ENCODE data around the gene ECHDC3. TPM values are rescaled to one million over a fixed set of nuclear protein-coding genes. Genes with fewer than 3 reads are reported as not detected.

ECHDC3 gene
- total RNA-seq, 1 experiment from 2014 or later, result 30.1 TPM

DNA sequence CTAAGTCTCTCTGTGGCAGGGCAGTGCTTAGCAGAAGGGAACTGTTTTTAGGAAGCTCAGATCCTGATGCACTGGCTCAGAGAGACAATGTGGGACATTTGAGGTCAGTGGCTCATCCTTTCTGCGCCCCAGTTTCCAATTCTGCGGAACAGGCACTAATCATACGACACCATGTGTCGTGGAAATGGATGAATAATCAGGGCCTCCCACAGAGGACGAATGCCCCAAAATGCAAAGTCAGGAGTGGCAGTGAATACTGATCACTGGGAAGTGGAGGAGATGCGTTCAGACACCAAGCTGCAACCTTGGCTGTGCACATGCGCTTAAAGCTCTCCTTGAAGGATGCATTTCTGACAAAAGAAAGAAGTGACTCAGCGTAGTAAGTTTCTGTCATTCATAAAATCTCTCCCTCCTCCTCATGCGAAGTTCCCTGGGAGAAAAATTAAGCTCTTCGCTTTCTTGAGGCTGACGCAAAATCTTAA lies 21.9 kb upstream of the ECHDC3 start:
- peaks cover 14% of the 10 kb centered on the region for H3K4me1 ChIP-seq
- TF ChIP-seq, protein P1, sequence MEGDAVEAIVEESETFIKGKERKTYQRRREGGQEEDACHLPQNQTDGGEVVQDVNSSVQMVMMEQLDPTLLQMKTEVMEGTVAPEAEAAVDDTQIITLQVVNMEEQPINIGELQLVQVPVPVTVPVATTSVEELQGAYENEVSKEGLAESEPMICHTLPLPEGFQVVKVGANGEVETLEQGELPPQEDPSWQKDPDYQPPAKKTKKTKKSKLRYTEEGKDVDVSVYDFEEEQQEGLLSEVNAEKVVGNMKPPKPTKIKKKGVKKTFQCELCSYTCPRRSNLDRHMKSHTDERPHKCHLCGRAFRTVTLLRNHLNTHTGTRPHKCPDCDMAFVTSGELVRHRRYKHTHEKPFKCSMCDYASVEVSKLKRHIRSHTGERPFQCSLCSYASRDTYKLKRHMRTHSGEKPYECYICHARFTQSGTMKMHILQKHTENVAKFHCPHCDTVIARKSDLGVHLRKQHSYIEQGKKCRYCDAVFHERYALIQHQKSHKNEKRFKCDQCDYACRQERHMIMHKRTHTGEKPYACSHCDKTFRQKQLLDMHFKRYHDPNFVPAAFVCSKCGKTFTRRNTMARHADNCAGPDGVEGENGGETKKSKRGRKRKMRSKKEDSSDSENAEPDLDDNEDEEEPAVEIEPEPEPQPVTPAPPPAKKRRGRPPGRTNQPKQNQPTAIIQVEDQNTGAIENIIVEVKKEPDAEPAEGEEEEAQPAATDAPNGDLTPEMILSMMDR (IDR thresholded peaks at IDR 0.05; ENCODE audit: insufficient read depth in 1 of 2, low read depth in 1 of 2, low read length in 1 of 2, severe bottlenecking in 1 of 2, unreplicated experiment in 1 of 2), result no peak
- H3K4me3 ChIP-seq (ENCODE audit: low read depth, low read length), result no peak overlapping the region
- Mint-ChIP-seq H3K36me3 (ENCODE audit: insufficient read depth, unreplicated experiment) (no peaks in the 10 kb centered on the region), H3K27me3 (ENCODE audit: insufficient read depth, unreplicated experiment) (no peaks in the 10 kb centered on the region), H3K4me3 (ENCODE audit: unreplicated experiment) (no peak overlapping the region), H3K9me3 (ENCODE audit: unreplicated experiment) (no peaks in the 10 kb centered on the region), H3K27ac (ENCODE audit: unreplicated experiment) (no peak overlapping the region), H3K4me1 (ENCODE audit: low read depth, unreplicated experiment) (peaks cover 14% of the 10 kb centered on the region)
- no peaks in the 10 kb centered on the region for H3K27me3 ChIP-seq (replicated peaks; ENCODE audit: control insufficient read depth, insufficient read depth, low read length)
- no TSS peak for BruUV-seq (replicated peaks)
- POLR2A ChIA-PET, result no interaction called here
- DNase-seq, result no peak
- intact Hi-C loops (cut with micrococcal nuclease; ENCODE audit: unreplicated experiment), result no loop called here
- CTCF ChIA-PET, result no interaction called here
- H3K9me3 ChIP-seq, result no peaks in the 10 kb centered on the region
- no peaks in the 10 kb centered on the region for H3K36me3 ChIP-seq (ENCODE audit: control insufficient read depth, insufficient read depth, low read length)

- POLR2A ChIA-PET, result no interaction called here
- peaks cover 8% of the 10 kb centered on the region for H3K4me1 Mint-ChIP-seq (ENCODE audit: low read depth, unreplicated experiment)
- no peaks in the 10 kb centered on the region for H3K9me3 Mint-ChIP-seq (ENCODE audit: unreplicated experiment)
- no peak overlapping the region for H3K27ac Mint-ChIP-seq (ENCODE audit: unreplicated experiment)
- H3K27me3 Mint-ChIP-seq (ENCODE audit: insufficient read depth, unreplicated experiment), result no peaks in the 10 kb centered on the region
- Histone ChIP-seq H3K4me1 (no peaks in the 10 kb centered on the region; the same call in 1 of the 2 replicates), H3K27me3 (replicated peaks; ENCODE audit: control insufficient read depth, insufficient read depth, low read length) (no peaks in the 10 kb centered on the region), H3K9me3 (no peaks in the 10 kb centered on the region), H3K36me3 (ENCODE audit: control insufficient read depth, insufficient read depth, low read length) (no peaks in the 10 kb centered on the region), H3K4me3 (ENCODE audit: low read depth, low read length) (no peak overlapping the region)
- BruUV-seq (replicated peaks), result no TSS peak
- H3K36me3 Mint-ChIP-seq (ENCODE audit: insufficient read depth, unreplicated experiment), result no peaks in the 10 kb centered on the region
- no peak for DNase-seq
- intact Hi-C loops (cut with micrococcal nuclease; ENCODE audit: unreplicated experiment), result no loop called here
- TF ChIP-seq, protein P1 (IDR thresholded peaks at IDR 0.05; ENCODE audit: insufficient read depth in 1 of 2, low read depth in 1 of 2, low read length in 1 of 2, severe bottlenecking in 1 of 2, unreplicated experiment in 1 of 2), result no peak
- no peak overlapping the region for H3K4me3 Mint-ChIP-seq (ENCODE audit: unreplicated experiment)
- CTCF ChIA-PET, result no interaction called here
Measured at GRCh38 chr10:11721806-11722205, 20.4 kb upstream of the ECHDC3 start.

GRCh38 chr10:11723359-11723758 lies 18.8 kb upstream of the ECHDC3 start:
- H3K27me3 Mint-ChIP-seq (ENCODE audit: insufficient read depth, unreplicated experiment), result no peaks in the 10 kb centered on the region
- POLR2A ChIA-PET, result no interaction called here
- H3K36me3 Mint-ChIP-seq (ENCODE audit: insufficient read depth, unreplicated experiment), result no peaks in the 10 kb centered on the region
- H3K4me3 Mint-ChIP-seq (ENCODE audit: unreplicated experiment), result no peak overlapping the region
- peaks cover 8% of the 10 kb centered on the region for H3K4me1 Mint-ChIP-seq (ENCODE audit: low read depth, unreplicated experiment)
- H3K27ac Mint-ChIP-seq (ENCODE audit: unreplicated experiment), result no peak overlapping the region
- intact Hi-C loops (cut with micrococcal nuclease; ENCODE audit: unreplicated experiment), result no loop called here
- H3K36me3 ChIP-seq (ENCODE audit: control insufficient read depth, insufficient read depth, low read length), result no peaks in the 10 kb centered on the region
- peaks cover 7% of the 10 kb centered on the region for H3K9me3 Mint-ChIP-seq (ENCODE audit: unreplicated experiment)
- CTCF ChIA-PET, result no interaction called here
- H3K27me3 ChIP-seq (replicated peaks; ENCODE audit: control insufficient read depth, insufficient read depth, low read length), result no peaks in the 10 kb centered on the region
- H3K4me3 ChIP-seq (ENCODE audit: low read depth, low read length), result no peak overlapping the region
- DNase-seq, result no peak
- TF ChIP-seq, protein P1 (IDR thresholded peaks at IDR 0.05; ENCODE audit: insufficient read depth in 1 of 2, low read depth in 1 of 2, low read length in 1 of 2, severe bottlenecking in 1 of 2, unreplicated experiment in 1 of 2), result no peak
- no peaks in the 10 kb centered on the region for H3K4me1 ChIP-seq
- BruUV-seq (replicated peaks), result no TSS peak
- no peaks in the 10 kb centered on the region; the same call in 1 of the 2 replicates for H3K9me3 ChIP-seq
